B cell (primary cell): Measurements from ENCODE around the gene CEP41. TPM values are rescaled to one million over a fixed set of nuclear protein-coding genes. Genes with fewer than 3 reads are reported as not detected.

ENCODE experiments used
- ATAC-seq: fragments of 200-7000 bp; cut with Tn5 transposase; one replicate; pipeline ENCODE4 v1.10.0; 2021; ENCODE audit warnings: low read depth, mild to moderate bottlenecking, moderate number of reproducible peaks, moderate library complexity
- CTCF ChIA-PET: fragments of 350-600 bp; sonication (Branson Sonifier 250); formaldehyde crosslinking; loops from one replicate; lab custom pipeline; 2021; ENCODE audit warnings: antibody characterized with exemption, inconsistent platforms; lab: Charles Lee
- POLR2A ChIA-PET: fragments of 350-600 bp; sonication (Branson Sonifier 250); formaldehyde crosslinking; loops from one replicate; lab custom pipeline; 2021; ENCODE audit warnings: antibody characterized with exemption; lab: Charles Lee
- DNase-seq: peaks from one replicate; pipeline ENCODE4 v3.0.0; 2013
- H2AFZ ChIP-seq: 2 replicates; pipeline ENCODE4 v1.6.1; 2012; ENCODE audit warnings: mild to moderate bottlenecking, low read depth, low read length; ENCODE audit not compliant: insufficient read depth, poor library complexity, severe bottlenecking
- H3K27ac ChIP-seq, 2 donors: 1 replicate in 1 of 2; 2 replicates in 1 of 2; pipeline ENCODE4 v1.5.1; 2012 to 2013; ENCODE audit warnings: low read length in 2 of 2, mild to moderate bottlenecking in 2 of 2, moderate library complexity in 1 of 2
- H3K27me3 ChIP-seq, 4 experiments: fragments of 200-600 bp in 1 of 4; sonication (generic) in 1 of 4; replicated peaks in 1 of 4; 1 replicate in 2 of 4; 2 replicates in 2 of 4; pipeline versions ENCODE4 v1.6.1 to v1.7.0; 2013 to 2016; ENCODE audit warnings: low read length in 3 of 4, mild to moderate bottlenecking in 2 of 4, mixed read lengths in 1 of 4, moderate library complexity in 1 of 4; ENCODE audit not compliant: insufficient read depth in 4 of 4, control insufficient read depth in 3 of 4; ENCODE audit errors: control extremely low read depth in 1 of 4
- H3K36me3 ChIP-seq, 2 experiments: replicated peaks in 1 of 2; 1 replicate in 1 of 2; 2 replicates in 1 of 2; pipeline versions ENCODE4 v1.6.1 to v1.7.1; 2013; ENCODE audit warnings: low read length in 1 of 2; ENCODE audit not compliant: insufficient read depth in 2 of 2, control insufficient read depth in 1 of 2; ENCODE audit errors: control extremely low read depth in 1 of 2, extremely low read depth in 1 of 2
- H3K4me1 ChIP-seq, 2 donors: fragments of 200-600 bp in 1 of 2; sonication (generic) in 1 of 2; 1 replicate in 1 of 2; 2 replicates in 1 of 2; pipeline versions ENCODE4 v1.5.1 to v1.6.1; 2013 to 2017; ENCODE audit warnings: low read length in 2 of 2; ENCODE audit not compliant: control insufficient read depth in 2 of 2, insufficient read depth in 2 of 2
- H3K4me2 ChIP-seq: replicated peaks from 2 replicates; pipeline ENCODE3; 2012; ENCODE audit warnings: mild to moderate bottlenecking, low read depth, low read length; ENCODE audit not compliant: poor library complexity, severe bottlenecking
- H3K4me3 ChIP-seq, 5 experiments: fragments of 200-600 bp in 1 of 5; sonication (generic) in 1 of 5; 1 replicate in 3 of 5; 2 replicates in 2 of 5; pipeline versions ENCODE4 v1.5.1 to v1.7.0; 2011 to 2016; ENCODE audit warnings: low read length in 4 of 5, mild to moderate bottlenecking in 4 of 5, low read depth in 2 of 5, control low read depth in 1 of 5, moderate library complexity in 1 of 5; ENCODE audit not compliant: insufficient read depth in 1 of 5; ENCODE audit errors: control extremely low read depth in 1 of 5, extremely low read depth in 1 of 5
- H3K79me2 ChIP-seq: fragments of 200-600 bp; sonication (generic); one replicate; pipeline ENCODE4 v1.6.0; 2016; ENCODE audit warnings: low read length; ENCODE audit not compliant: control insufficient read depth, insufficient read depth
- H3K9ac ChIP-seq: fragments of 200-600 bp; sonication (generic); 2 replicates; pipeline ENCODE4 v1.6.1; 2017; ENCODE audit warnings: mild to moderate bottlenecking, low read length, moderate library complexity
- H3K9me3 ChIP-seq, 3 donors: one replicate each; pipeline versions ENCODE4 v1.6.1 to v1.7.1; 2013; ENCODE audit warnings: low read length in 2 of 3; ENCODE audit not compliant: control insufficient read depth in 2 of 3, insufficient read depth in 1 of 3; ENCODE audit errors: control extremely low read depth in 1 of 3
- H4K20me1 ChIP-seq: 2 replicates; pipeline ENCODE4 v1.6.0; 2012; ENCODE audit warnings: mild to moderate bottlenecking, low read length; ENCODE audit not compliant: insufficient read depth, control insufficient read depth, poor library complexity, severe bottlenecking
- H3K27ac Mint-ChIP-seq: one replicate; pipeline ENCODE4 v1.8.0; 2021; ENCODE audit warnings: mixed read lengths
- H3K27me3 Mint-ChIP-seq: one replicate; pipeline ENCODE4 v1.8.0; 2021; ENCODE audit warnings: mixed read lengths
- H3K4me1 Mint-ChIP-seq: one replicate; pipeline ENCODE4 v1.8.0; 2021; ENCODE audit warnings: mixed read lengths
- H3K4me3 Mint-ChIP-seq: one replicate; pipeline ENCODE4 v1.8.0; 2021; ENCODE audit warnings: mixed read lengths
- H3K9me3 Mint-ChIP-seq: one replicate; pipeline ENCODE4 v1.8.0; 2022; ENCODE audit warnings: mixed read lengths; ENCODE audit not compliant: insufficient read depth
- CTCF ChIP-seq: fragments of 200-600 bp; IDR thresholded peaks from one replicate; pipeline ENCODE4 v1.8.0; 2022; ENCODE audit warnings: antibody characterized with exemption, mild to moderate bottlenecking
- EZH2 ChIP-seq: IDR thresholded peaks from 2 replicates; pipeline ENCODE4 v1.6.1; 2012; ENCODE audit warnings: borderline replicate concordance, low read depth, mild to moderate bottlenecking, moderate library complexity, low read length; ENCODE audit not compliant: insufficient read depth, poor library complexity, severe bottlenecking
- WGBS: methylation state at CpG from one replicate; pipeline ENCODE4 v1.1.5; 2013; ENCODE audit warnings: missing lambda C conversion rate; ENCODE audit not compliant: insufficient coverage; 5-methylcytosine and 5-hydroxymethylcytosine counted together
- intact Hi-C: fragments of 100-400 bp; cut with micrococcal nuclease; formaldehyde crosslinking; loops from one replicate; pipeline ENCODE4 v1.10.0; 2022
- polyA plus RNA-seq: library from polyadenylated mRNA; depleted of rRNA; stranded (reverse); fragments of >200 nt; gene quantifications from 2 replicates; pipeline ENCODE4 v1.2.3, GENCODE V29; 2012
- total RNA-seq, 2 donors: library from RNA; stranded (reverse); fragments of 120-200 nt in 1 of 2; gene quantifications; 1 replicate in 1 of 2; 2 replicates in 1 of 2; pipeline versions ENCODE4 v1.2.3 to v1.2.4, GENCODE V29; 2013 to 2022

The CEP41 gene
- total and polyA plus RNA-seq, 2 donors (not counting 1 experiment from before 2014, with no cell fraction given) = 3.4 to 5.9 TPM

GRCh38 chr7:130420943-130421578, 19.8 kb downstream of the CEP41 start:
- H3K27ac Mint-ChIP-seq = no peak overlapping the region

GRCh38 chr7:130419658-130420057, 21.2 kb downstream of the CEP41 start:
- 100% methylated on average over 5 of the region's 5 CpGs for WGBS
- POLR2A ChIA-PET = no interaction called here
- no peak for TF ChIP-seq EZH2
- TF ChIP-seq CTCF = no peak
- intact Hi-C loops = no loop called here
- Histone ChIP-seq H3K9ac (no peak overlapping the region), H3K9me3 (no peaks in the 10 kb centered on the region), H2AFZ (no peak overlapping the region), H3K27ac (no peak overlapping the region), H3K27me3 (no peaks in the 10 kb centered on the region), H3K4me3 (no peak overlapping the region), H3K4me2 (no peak overlapping the region), H3K4me1 (no peaks in the 10 kb centered on the region), H3K79me2 (no peaks in the 10 kb centered on the region), H4K20me1 (no peaks in the 10 kb centered on the region), H3K36me3 (no peaks in the 10 kb centered on the region)
- no peaks in the 10 kb centered on the region for H3K9me3 Mint-ChIP-seq
- no peak for DNase-seq
- peaks cover 4% of the 10 kb centered on the region for H3K4me1 Mint-ChIP-seq
- no peaks in the 10 kb centered on the region for H3K27me3 Mint-ChIP-seq
- no peak overlapping the region for H3K4me3 Mint-ChIP-seq
- CTCF ChIA-PET = no interaction called here
- no peak overlapping the region for H3K27ac Mint-ChIP-seq
- no peak for ATAC-seq

More at GRCh38 chr7:130420943-130421578, 19.8 kb downstream of the CEP41 start:
- intact Hi-C loops = no loop called here
- Histone ChIP-seq H3K27ac (no peak overlapping the region), H2AFZ (no peak overlapping the region), H3K9ac (no peak overlapping the region), H3K4me3 (no peak overlapping the region), H3K4me1 (no peaks in the 10 kb centered on the region), H3K36me3 (no peaks in the 10 kb centered on the region), H3K79me2 (no peaks in the 10 kb centered on the region), H4K20me1 (no peaks in the 10 kb centered on the region), H3K27me3 (no peaks in the 10 kb centered on the region), H3K4me2 (no peak overlapping the region), H3K9me3 (no peaks in the 10 kb centered on the region)
- DNase-seq (no peak), ATAC-seq (no peak)
- ChIA-PET CTCF (no interaction called here), POLR2A (no interaction called here)
- TF ChIP-seq CTCF (no peak), EZH2 (no peak)
- Mint-ChIP-seq H3K9me3 (no peaks in the 10 kb centered on the region), H3K27me3 (no peaks in the 10 kb centered on the region), H3K4me3 (no peak overlapping the region), H3K4me1 (no peaks in the 10 kb centered on the region)
- no CpG with 5 or more reads among the region's 4 CpGs for WGBS
